Measurements from ENCODE around the gene OSBPL6.
A peak's percentile ranks its signal among the peaks of the same experiment; 100 is the strongest.
"Not testable (repeated sequence)": the region's sequence is repeated elsewhere in the genome, so short reads cannot be mapped to it uniquely, and the experiment has no call there.

Gene OSBPL6

DNA sequence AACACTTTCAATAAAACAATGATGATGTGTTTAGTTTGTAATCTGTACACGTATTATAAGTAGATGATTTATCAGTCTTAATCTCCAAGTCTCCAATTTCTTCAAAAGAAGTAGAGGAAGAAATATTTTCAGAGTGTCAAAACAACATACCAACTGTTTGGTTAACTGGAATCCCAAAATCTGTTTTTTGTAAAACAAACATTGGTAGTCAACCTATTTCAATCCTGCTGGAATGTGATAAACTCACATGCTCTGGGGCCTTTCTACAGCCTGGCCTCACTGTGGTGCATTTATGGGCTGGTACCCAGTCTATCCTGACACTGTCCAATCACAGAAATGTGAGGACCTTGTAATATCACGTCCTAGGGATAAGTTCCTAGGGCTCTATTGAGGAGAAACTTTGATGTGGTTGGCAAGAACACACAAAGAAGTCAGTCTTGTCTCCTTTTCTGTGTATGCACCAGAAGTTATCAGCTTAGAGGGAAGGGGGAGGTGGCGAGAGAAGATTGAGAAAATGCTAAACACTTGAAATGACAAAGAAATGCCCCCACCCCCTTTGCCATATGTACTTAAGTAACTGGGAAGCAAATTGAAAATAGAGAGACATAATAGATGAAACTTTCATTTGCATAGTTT lies 209.5 kb downstream of the OSBPL6 start:
- no peak for DNase-seq (ENCODE audit: low spot score)

- DNase-seq (ENCODE audit: low spot score): no peak
Measured at GRCh38 chr2:178404368-178404767, 210.1 kb downstream of the OSBPL6 start.

GRCh38 chr2:178409261-178409660 lies 214.9 kb downstream of the OSBPL6 start:
- DNase-seq (ENCODE audit: low spot score): no peak

- no peak for DNase-seq (ENCODE audit: low spot score)
Measured at GRCh38 chr2:178412047-178412446, 217.7 kb downstream of the OSBPL6 start.

DNA sequence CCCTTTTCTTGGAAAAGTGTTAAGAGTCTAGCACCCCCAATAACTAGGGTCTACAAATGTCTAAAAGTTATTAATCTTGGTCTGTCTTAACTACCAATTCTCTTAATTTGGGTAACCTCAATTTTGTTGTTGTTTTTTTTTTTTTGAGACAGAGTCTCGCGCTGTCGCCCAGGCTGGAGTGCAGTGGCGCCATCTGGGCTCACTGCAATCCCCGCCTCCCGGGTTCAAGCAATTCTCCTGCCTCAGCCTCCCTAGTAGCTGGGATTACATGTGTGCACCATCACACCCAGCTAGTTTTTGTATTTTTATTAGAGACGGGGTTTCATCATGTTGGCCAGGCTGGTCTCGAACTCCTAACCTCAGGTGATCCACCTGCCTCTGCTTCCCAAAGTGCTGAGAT lies 218.1 kb downstream of the OSBPL6 start:
- not testable (repeated sequence) for DNase-seq (ENCODE audit: low spot score)

DNA sequence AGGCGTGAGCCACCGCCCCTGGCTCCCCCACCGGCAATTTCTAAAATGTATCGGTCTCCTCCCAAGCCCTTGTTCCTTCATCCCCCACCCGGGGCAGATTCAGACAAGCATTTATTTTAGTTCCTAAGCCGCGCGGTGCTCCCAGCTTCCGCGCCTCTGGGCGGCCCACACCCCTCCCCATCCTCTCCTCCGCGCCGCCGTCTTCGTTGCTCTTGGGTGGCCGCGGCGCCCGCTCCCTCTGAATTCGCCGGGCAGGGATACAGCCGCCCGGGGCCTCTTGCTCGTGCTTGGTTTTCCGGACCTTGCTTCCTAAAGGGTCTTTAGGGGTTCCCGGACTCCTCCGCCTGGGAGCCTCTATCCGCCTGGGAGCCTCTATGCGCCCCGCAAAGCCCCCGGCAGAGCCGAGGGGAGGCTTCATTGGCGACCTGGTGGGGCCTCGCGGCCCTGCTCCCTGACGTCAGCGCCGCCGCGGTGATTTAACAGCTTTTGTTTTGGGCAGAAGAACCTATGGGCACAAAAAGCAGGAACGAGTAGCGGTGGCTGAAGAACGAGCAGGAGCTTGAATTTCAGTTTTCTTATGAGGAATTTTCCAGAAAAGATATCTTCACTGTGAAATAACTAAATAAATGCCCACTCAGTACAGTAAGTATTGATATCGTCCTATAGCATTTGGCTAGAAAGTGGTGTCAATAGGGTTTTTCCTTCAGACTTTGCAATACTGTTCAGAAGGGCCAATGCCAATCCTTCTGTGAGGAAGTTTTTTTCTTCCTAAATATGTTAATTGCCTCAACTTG lies 219.4 kb downstream of the OSBPL6 start:
- peak; percentile 56 for DNase-seq (ENCODE audit: low spot score)

- peak; percentile 77 for DNase-seq (ENCODE audit: low spot score)
Measured at GRCh38 chr2:178414266-178415247, 220.2 kb downstream of the OSBPL6 start.

- no peak for DNase-seq (ENCODE audit: low spot score)
Measured at GRCh38 chr2:178415979-178416378, 221.7 kb downstream of the OSBPL6 start.

- no peak for DNase-seq (ENCODE audit: low spot score)
Measured at GRCh38 chr2:178417916-178418315, 223.6 kb downstream of the OSBPL6 start.

DNA sequence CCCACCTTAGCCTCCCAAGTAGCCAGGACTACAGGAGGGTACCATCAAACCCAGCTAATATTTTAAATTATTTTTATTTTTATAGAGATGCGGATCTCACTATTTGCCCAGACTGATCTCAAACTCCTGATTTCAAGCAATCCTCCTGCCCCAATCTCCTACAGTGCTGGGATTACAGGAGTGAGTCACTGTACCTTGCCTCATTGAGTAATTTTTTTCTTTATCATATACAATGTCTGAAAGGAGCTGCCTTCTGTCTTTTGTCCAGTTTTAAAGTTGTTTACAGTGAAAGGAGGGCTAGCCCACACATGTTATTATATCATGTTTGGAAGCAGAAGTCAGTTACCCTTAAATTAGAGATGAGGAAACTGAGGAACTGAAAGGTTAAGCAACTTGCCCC lies 224.1 kb downstream of the OSBPL6 start:
- DNase-seq (ENCODE audit: low spot score): no peak

- DNase-seq (ENCODE audit: low spot score): no peak
Measured at GRCh38 chr2:178419123-178419522, 224.8 kb downstream of the OSBPL6 start.

DNA sequence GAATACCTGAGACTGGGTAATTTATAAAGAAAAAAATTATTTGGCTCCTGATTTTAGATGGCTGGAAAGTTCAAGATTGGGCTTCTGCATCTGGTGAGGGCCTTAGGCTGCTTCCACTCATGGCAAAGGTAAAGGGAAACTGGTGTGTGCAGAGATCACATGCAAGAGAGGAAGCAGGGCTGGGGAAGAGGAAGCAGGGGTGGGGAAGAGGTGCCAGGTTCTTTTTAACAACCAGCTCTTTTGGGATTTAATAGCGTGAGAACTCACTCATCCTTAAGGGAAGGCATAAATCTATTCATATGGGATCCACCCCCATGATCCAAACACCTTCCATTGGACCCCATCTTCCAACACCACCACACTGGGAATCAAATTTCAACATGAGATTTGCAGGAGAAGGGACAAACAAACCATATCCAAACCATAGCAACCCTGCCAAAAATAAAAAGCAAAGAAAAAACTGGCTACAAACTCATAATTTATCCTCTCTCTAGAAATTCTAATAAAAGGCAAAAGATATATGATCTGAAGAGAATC lies 226.2 kb downstream of the OSBPL6 start:
- no peak for DNase-seq (ENCODE audit: low spot score)

DNA sequence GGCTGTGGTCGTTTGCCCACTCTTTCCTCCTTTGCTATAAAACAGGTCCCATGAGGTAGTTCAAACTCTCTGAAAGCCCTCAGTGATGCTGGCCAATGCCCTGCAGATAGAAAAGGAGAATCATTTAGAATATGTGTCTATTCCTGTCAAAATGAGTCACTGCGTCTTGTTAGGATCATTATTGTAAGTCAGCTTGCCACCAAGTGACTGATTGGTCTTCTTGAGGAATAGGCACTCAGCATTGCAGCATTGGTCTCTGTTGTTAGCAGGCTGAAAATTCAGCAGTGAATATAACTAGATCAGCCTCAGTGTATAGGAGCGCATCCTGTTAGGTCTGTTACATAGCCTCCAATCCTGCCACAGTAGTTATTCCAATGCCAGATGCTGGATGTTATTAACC lies 227.8 kb downstream of the OSBPL6 start:
- DNase-seq (ENCODE audit: low spot score): no peak

DNA sequence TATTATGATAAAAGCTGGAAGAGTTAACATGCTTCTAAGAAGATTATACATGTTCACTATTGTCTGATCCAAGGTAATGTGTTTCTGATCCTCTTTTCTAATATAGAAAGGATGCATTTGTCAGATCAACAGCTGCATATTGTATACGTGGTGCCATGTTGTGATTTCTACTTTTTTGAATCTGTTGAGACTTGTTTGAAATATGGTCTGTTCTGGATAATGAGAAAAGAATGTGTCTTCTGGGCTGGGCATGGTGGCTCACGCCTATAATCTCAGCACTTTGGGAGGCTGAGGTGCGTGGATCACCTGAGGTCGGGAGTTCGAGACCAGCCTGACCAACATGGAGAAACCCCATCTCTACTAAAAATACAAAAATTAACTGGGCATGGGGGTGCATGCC lies 229.4 kb downstream of the OSBPL6 start:
- not testable (repeated sequence) for DNase-seq (ENCODE audit: low spot score)

- no peak for DNase-seq (ENCODE audit: low spot score)
Measured at GRCh38 chr2:178425255-178425827, 231.0 kb downstream of the OSBPL6 start.

GRCh38 chr2:178426388-178426787 lies 232.1 kb downstream of the OSBPL6 start:
- no peak for DNase-seq (ENCODE audit: low spot score)

DNA sequence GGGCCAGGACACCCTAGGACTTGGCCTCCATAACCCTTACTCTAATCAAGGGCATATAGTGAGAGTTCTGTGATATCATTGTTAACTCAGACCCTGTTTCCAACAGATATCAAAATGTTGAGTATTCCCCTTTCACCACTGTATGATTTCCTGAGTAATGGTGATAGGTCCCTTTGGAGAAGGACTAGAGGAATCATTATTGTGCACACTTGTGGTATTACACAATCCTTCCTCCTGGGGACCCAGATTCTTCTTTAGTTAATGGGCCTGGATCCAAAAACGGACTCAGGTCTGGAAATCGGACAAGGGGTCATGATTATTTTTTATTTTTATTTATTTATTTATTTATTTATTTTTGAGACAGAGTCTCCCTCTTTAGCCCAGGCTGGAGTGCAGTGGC lies 233.1 kb downstream of the OSBPL6 start:
- DNase-seq (ENCODE audit: low spot score): no peak

GRCh38 chr2:178428396-178428806 lies 234.1 kb downstream of the OSBPL6 start:
- no peak for DNase-seq (ENCODE audit: low spot score)

DNA sequence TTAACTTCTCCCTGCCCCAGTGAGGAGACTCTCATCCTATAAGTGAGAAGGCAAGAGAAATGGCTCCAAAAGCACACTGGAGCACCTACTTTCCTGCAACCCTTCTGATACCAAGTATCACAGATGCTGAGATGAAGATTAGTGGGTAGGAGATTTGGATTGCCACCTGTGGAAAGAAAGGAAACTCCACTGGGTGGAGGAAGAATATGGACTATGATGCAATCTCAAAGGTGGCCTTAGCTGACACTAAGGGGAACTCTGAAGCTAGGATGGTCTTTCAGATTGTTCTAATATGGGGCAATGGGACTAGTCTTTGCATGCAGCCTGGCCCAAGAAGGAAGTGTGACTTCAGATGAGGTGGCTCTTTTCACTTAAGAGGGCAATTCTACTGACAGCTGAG lies 235.0 kb downstream of the OSBPL6 start:
- DNase-seq (ENCODE audit: low spot score): no peak

GRCh38 chr2:178436662-178437061 lies 242.3 kb downstream of the OSBPL6 start:
- DNase-seq (ENCODE audit: low spot score): no peak

DNA sequence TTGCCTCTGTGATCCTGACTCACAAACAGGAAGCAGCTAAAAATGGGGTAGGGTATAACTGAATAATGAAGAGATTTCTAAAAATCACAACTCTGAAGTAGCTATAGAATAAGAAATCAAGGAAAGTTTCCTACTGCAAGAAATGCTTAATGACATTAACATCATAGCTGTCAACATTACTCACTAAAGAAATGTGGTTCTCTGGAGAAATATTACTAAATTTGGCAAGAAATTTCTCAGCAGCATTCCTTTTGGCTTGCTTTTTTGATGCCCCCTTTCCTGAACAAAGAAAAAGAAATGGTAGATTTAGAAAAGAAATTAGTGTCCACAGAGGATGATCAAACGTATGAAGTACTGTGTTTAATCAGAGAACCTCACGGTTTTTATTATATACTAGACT lies 247.1 kb downstream of the OSBPL6 start:
- DNase-seq (ENCODE audit: low spot score): no peak

All from CD4-positive, alpha-beta T cell treated with Interleukin-6 at 100 ng/mL for 8 hours (primary cell).